ENCODE measurements around the gene TSEN54. TPM values are rescaled to one million over a fixed set of nuclear protein-coding genes. Genes with fewer than 3 reads are reported as not detected.
A peak's percentile ranks its signal among the peaks of the same experiment; 100 is the strongest.

TSEN54 gene
- total RNA-seq, 2 donors from 2014 or later: 63.8 to 123 TPM

DNA sequence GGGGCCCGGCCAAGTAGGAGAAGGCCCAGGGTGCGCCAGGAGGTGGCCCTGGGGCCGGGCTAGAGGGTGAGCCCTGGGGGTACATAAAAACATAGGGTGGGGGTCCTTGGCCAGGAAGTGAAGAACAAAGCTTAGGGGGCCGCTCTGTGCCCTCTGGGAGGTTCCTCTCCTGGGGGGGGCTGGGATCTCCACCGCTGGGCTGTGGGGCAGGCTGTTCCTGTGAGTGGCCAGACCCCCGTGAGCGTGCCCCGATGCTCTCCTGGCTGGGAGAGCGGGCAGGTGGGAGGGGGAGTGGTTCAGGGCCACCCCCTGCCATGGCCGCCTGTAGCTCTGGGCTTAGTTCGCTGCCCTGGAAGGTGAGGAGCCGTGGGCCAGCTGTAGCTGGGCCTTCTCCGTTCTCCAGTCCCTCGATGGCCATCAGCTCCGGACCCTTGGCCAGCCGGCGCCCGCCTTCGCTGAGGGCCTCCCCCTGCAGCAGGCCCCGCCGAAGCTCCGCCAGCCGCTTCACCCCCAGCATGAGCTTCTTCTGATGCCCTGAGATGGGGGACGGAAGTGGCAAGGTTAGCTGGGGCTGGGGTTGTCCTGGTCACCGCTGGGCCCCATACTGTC is 13.5 kb upstream of the TSEN54 start:
- Histone ChIP-seq H3K27ac (no peak overlapping the region), H3K9me3 (no peaks in the 10 kb centered on the region), H3K36me3 (replicated peaks in 1 of 2; ENCODE audit: insufficient read depth in 1 of 2, low read depth in 2 of 2) (peaks cover 0 to 2% of the 10 kb centered on the region in 2 donors), H3K4me1 (no peaks in the 10 kb centered on the region), H3K4me3 (no peak overlapping the region), H3K27me3 (no peaks in the 10 kb centered on the region)
- WGBS, 2 donors: 86 to 94% methylated on average over 19 to 25 of the region's 25 CpGs
- no peak for TF ChIP-seq POLR2A (IDR thresholded peaks at IDR 0.05)
- TF ChIP-seq CTCF (IDR thresholded peaks at IDR 0.05): no peak
- ATAC-seq: no peak
- DNase-seq: no peak
- intact Hi-C loops (cut with DNase I): no loop called here

GRCh38 chr17:75503337-75503950 is 12.9 kb upstream of the TSEN54 start:
- Histone ChIP-seq H3K36me3 (replicated peaks in 1 of 2; ENCODE audit: insufficient read depth in 1 of 2, low read depth in 2 of 2) (peaks cover 0 to 2% of the 10 kb centered on the region in 2 donors), H3K9me3 (no peaks in the 10 kb centered on the region), H3K4me3 (no peak overlapping the region), H3K27me3 (no peaks in the 10 kb centered on the region), H3K27ac (no peak overlapping the region), H3K4me1 (no peaks in the 10 kb centered on the region)
- DNase-seq: no peak
- no peak for ATAC-seq
- no peak for TF ChIP-seq POLR2A (IDR thresholded peaks at IDR 0.05)
- TF ChIP-seq CTCF (IDR thresholded peaks at IDR 0.05): no peak
- WGBS, 2 donors: 70 to 88% methylated on average over 2 to 23 of the region's 23 CpGs
- intact Hi-C loops (cut with DNase I): no loop called here

DNA sequence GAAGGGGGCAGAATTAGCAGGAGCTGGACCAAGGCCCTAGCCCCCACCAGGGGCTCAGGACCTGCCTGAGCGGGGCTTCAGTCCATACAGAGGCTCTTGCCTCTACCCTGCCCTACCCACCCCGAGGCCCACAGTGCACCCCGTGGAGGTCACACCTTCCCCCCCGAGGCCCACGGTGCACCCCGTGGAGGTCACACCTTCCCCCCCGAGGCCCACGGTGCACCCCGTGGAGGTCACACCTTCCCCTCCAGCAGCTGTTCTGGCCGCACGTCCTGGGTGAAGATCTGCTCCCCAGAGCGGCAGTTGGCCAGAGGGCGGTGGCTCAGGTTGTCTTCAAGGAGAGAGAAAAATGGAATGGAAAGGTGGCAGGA is 12.4 kb upstream of the TSEN54 start:
- TF ChIP-seq CTCF (IDR thresholded peaks at IDR 0.05): no peak
- TF ChIP-seq POLR2A (IDR thresholded peaks at IDR 0.05): no peak
- no peaks in the 10 kb centered on the region for H3K9me3 ChIP-seq
- no peak overlapping the region for H3K27ac ChIP-seq
- no peak for ATAC-seq
- peaks cover 0 to 2% of the 10 kb centered on the region in 2 donors for H3K36me3 ChIP-seq (replicated peaks in 1 of 2; ENCODE audit: insufficient read depth in 1 of 2, low read depth in 2 of 2)
- WGBS, 2 donors: 64 to 100% methylated on average over 2 to 13 of the region's 13 CpGs
- intact Hi-C loops (cut with DNase I): no loop called here
- H3K4me3 ChIP-seq: no peak overlapping the region
- H3K4me1 ChIP-seq: no peaks in the 10 kb centered on the region
- no peaks in the 10 kb centered on the region for H3K27me3 ChIP-seq
- DNase-seq: no peak

- H3K4me1 ChIP-seq: peaks cover 2% of the 10 kb centered on the region
- ATAC-seq: peak; percentile 57
- no peak overlapping the region for H3K27ac ChIP-seq
- no peak for TF ChIP-seq POLR2A (IDR thresholded peaks at IDR 0.05)
- TF ChIP-seq CTCF (IDR thresholded peaks at IDR 0.05): peak; percentile 36 to 75 (median 67)
- intact Hi-C loops (cut with DNase I): no loop called here
- no peaks in the 10 kb centered on the region for H3K9me3 ChIP-seq
- no peaks in the 10 kb centered on the region for H3K27me3 ChIP-seq
- peaks cover 0 to 2% of the 10 kb centered on the region in 2 donors for H3K36me3 ChIP-seq (replicated peaks in 1 of 2; ENCODE audit: insufficient read depth in 1 of 2, low read depth in 2 of 2)
- H3K4me3 ChIP-seq: no peak overlapping the region
- DNase-seq: peak; percentile 43 to 68 (median 62)
- WGBS, 2 donors: 49 to 59% methylated on average over 11 to 30 of the region's 32 CpGs
Measured at GRCh38 chr17:75504347-75505151, 11.8 kb upstream of the TSEN54 start.
